DOHH2 (cell line): ENCODE data around the gene EXTL1.
A peak's percentile ranks its signal among the peaks of the same experiment; 100 is the strongest.

ENCODE experiments used
- CTCF ChIP-seq: fragments of 200-600 bp; sonication (generic); IDR thresholded peaks from one replicate; pipeline ENCODE4 v1.5.1; 2014; ENCODE audit warnings: antibody characterized with exemption, mild to moderate bottlenecking, low read depth, low read length; ENCODE audit not compliant: poor library complexity, severe bottlenecking
- EZH2phosphoT487 ChIP-seq: fragments of 200-600 bp; sonication (generic); IDR thresholded peaks from 2 replicates; pipeline ENCODE4 v1.6.1; 2017; ENCODE audit warnings: borderline replicate concordance, mild to moderate bottlenecking, antibody characterized with exemption, low read length, moderate library complexity, mixed read lengths

DNA sequence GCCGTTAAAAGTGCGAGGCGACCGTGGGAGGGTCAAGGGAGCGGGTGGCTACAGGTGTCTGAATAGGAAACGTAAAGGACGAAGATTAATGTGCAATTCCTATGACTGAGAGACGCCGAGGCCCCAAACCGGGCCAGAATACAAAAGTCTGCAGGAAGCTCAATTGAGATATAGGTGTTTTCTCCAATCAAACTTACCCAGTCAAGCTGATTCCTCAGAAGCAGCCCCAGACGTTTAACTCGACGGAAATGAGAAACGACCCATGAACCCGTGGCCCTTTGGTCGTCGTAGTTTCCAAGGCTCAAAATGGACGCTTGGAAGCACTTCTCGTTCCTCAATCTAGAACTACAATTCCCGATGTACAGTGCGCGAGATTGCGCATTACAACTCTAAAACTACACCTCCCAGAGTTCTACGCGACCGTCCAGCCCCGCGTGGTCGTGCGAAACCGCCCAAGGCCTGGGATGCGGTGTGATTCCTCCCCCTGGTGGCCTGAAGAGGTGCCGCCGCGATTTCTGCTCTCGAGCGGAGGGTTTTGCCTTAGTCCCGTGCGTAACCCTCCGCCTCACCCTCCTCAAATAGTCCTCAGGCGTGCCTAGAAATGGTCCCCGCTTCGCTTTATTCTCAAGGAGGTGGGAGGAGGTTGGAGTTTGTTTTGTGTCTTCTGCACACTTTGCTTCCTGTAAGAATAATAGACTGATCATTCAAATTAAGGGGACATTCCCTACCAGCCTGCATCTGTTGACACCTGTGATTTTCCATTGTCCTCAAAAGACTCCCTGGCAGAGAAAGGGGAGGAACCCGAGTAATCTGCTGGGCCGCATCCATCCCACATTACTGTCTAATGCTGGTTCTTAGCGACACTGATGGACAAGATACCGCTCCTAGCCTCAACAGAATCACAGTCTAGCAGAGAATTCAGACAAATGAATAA lies 23.5 kb upstream of the EXTL1 start, which contains the start of gene PAFAH2:
- peak; percentile 98 for TF ChIP-seq CTCF
- TF ChIP-seq EZH2phosphoT487 = no peak
